IPS-18a (cell line): ENCODE measurements around the gene COG4.
"Not testable (repeated sequence)": the region's sequence is repeated elsewhere in the genome, so short reads cannot be mapped to it uniquely, and the experiment has no call there.

ENCODE experiments used
- H3K27ac ChIP-seq: one replicate; pipeline ENCODE4 v1.5.1; 2013; ENCODE audit warnings: low read length
- H3K27me3 ChIP-seq: one replicate; pipeline ENCODE4 v1.6.1; 2013; ENCODE audit warnings: mild to moderate bottlenecking, low read length; ENCODE audit not compliant: control insufficient read depth, insufficient read depth
- H3K36me3 ChIP-seq: one replicate; pipeline ENCODE4 v1.6.1; 2013; ENCODE audit warnings: low read depth, low read length; ENCODE audit not compliant: control insufficient read depth
- H3K4me1 ChIP-seq: one replicate; pipeline ENCODE4 v1.6.1; 2013; ENCODE audit warnings: low read depth, low read length; ENCODE audit not compliant: control insufficient read depth
- H3K4me3 ChIP-seq: one replicate; pipeline ENCODE4 v1.5.1; 2013; ENCODE audit warnings: low read length
- H3K9ac ChIP-seq: one replicate; pipeline ENCODE4 v1.6.1; 2013; ENCODE audit warnings: mild to moderate bottlenecking, low read length, moderate library complexity
- H3K9me3 ChIP-seq: one replicate; pipeline ENCODE4 v1.6.1; 2013; ENCODE audit warnings: low read depth, low read length; ENCODE audit not compliant: control insufficient read depth

The COG4 gene

GRCh38 chr16:70465999-70466804 lies 57.2 kb downstream of the COG4 start:
- no peaks in the 10 kb centered on the region for H3K9me3 ChIP-seq
- no peak overlapping the region for H3K4me3 ChIP-seq
- H3K27ac ChIP-seq: no peak overlapping the region
- H3K36me3 ChIP-seq: no peaks in the 10 kb centered on the region
- H3K4me1 ChIP-seq: no peaks in the 10 kb centered on the region
- H3K27me3 ChIP-seq: no peaks in the 10 kb centered on the region
- no peak overlapping the region for H3K9ac ChIP-seq

DNA sequence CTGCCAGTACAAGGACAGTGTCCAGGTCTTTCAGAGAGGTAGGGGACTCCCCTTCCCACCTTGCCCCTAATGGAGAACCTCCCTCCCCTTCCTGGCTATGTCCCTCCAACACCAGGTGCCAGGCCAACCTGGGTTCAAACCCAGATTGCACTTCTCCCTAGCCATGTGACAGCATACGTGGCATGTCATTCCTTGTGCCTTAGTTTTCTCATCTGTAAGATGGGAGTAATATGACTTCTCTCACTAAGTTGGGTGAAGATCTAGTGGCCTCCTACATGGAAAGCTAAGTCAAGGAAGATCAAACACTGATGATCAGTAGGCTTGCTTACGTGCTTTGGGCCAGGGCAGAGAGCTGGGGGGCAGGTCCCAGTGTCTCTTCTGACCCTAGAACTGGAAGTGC lies 60.1 kb downstream of the COG4 start:
- Histone ChIP-seq H3K9ac (no peak overlapping the region), H3K27ac (no peak overlapping the region), H3K4me1 (no peaks in the 10 kb centered on the region), H3K9me3 (no peaks in the 10 kb centered on the region), H3K27me3 (no peaks in the 10 kb centered on the region), H3K4me3 (no peak overlapping the region), H3K36me3 (no peaks in the 10 kb centered on the region)

DNA sequence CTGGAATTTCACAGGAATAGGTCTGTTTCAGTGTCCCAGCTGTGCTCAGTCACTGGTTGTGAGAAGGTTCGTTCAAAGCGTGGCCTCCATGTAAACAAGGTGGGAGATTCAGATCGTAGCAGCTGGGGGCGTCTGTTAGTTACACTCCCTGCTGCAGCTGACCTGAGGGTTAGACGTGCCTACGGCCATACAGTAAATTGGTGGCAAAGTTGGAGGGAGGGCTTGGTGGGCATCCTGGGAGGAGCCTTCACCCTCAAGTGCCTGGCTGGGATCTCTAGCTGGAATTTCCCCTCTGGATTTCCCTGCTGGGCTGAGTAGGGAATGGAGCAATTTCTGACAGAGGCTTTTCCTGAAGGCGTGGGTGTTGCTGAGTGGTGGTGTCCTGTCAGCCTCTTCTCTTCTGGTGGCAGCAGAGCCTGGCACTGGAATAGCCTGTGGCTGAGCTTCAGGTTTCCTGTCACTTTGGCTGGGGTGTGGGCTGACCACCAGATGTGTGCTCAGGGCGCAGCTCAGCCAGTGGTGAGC lies 62.6 kb downstream of the COG4 start:
- Histone ChIP-seq H3K27ac (no peak overlapping the region), H3K27me3 (no peaks in the 10 kb centered on the region), H3K4me1 (no peaks in the 10 kb centered on the region), H3K9me3 (no peaks in the 10 kb centered on the region), H3K36me3 (no peaks in the 10 kb centered on the region), H3K4me3 (no peak overlapping the region), H3K9ac (no peak overlapping the region)

DNA sequence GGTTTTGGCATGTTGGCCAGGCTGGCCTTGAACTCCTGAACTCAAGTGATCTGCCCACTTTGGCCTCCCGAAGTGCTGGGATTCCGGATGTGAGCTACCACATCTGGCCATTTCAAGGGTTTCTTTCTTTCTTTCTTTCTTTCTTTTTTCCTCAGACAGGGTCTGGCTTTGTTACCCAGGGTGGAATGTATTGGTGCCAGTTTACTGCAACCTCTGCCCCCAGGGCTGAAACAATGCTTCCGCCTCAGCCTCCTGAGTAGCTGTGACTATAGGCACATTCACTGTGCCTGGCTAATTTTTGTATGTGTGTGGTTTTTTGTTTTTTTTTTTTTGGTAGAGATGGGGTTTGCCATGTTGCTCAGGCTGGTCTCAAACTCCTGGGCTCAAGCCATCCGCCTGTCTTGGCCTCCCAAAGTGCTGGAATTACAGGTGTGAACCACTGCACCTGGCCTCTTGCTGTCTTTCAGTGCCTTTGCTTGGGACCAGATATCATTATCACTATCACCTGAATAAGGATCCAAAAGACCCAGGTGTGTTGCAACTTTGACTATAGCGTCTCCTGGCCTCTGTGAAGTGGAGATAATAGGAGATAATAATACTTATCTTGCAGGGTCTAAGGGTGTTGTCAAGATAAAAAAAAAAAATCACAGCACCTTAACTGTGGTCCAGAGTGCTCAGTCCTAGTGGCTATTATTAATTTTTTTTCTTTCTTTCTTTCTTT lies 65.7 kb downstream of the COG4 start:
- Histone ChIP-seq H3K4me3 (no peak overlapping the region), H3K4me1 (peaks cover 4% of the 10 kb centered on the region)

GRCh38 chr16:70455910-70456309 lies 67.4 kb downstream of the COG4 start:
- H3K4me3 ChIP-seq: no peak overlapping the region
- H3K27ac ChIP-seq: no peak overlapping the region
- H3K36me3 ChIP-seq: no peaks in the 10 kb centered on the region
- no peaks in the 10 kb centered on the region for H3K9me3 ChIP-seq
- H3K4me1 ChIP-seq: peaks cover 4% of the 10 kb centered on the region
- no peak overlapping the region for H3K9ac ChIP-seq
- H3K27me3 ChIP-seq: no peaks in the 10 kb centered on the region

More for the DNA sequence above, 65.7 kb downstream of the COG4 start:
- Histone ChIP-seq H3K27me3 (no peaks in the 10 kb centered on the region), H3K9ac (no peak overlapping the region), H3K9me3 (no peaks in the 10 kb centered on the region), H3K27ac (no peak overlapping the region), H3K36me3 (no peaks in the 10 kb centered on the region)

DNA sequence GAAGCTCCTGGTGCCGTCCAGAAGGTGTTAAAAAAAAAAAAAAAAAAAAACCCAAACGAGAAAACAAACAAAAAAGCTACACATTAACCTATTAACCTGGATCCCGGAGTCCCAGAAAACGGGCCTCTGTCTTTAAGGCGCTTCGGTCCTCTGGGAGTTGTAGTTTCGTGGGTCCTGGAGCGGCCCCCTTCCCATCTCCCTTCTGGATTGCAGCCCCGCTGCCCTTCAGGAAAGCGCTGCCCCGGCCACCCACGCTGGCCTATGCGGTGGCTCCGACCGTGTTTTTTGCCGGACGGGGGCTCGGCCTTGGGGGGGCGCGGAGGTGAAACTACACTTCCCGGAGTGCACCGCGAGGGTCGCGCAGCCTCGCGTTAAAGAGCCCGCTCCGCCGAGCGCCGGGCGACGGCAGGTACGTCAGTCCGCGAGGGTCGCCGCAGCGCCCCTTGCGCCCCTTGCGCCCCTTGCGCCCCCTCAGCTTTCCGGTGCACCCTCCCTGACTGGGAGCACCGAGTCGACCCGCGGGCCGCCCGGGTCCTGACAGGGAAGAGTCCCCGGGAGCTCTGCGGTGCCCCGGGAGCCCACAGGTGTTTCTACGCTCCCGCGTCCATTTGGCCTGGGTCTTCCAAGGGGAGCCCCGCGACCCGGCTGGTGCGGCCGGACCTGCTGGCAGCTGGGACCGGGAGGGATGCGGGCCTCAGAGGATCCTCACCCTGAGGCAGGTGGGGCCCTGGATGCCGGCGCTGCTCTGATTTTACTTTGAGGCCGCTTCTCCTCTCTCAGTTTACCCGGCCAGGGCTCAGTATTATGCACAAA lies 68.9 kb downstream of the COG4 start, which contains the start of gene FCSK:
FCSK (plus strand) TSS at position 374 of the 813 bp plus-strand sequence. CDS start 8,596 bp downstream, outside the sequence.
- peaks cover 4% of the 10 kb centered on the region for H3K4me1 ChIP-seq
- H3K9ac ChIP-seq: peak within 1 kb of the TSS; percentile 86
- H3K9me3 ChIP-seq: no peaks in the 10 kb centered on the region
- no peaks in the 10 kb centered on the region for H3K27me3 ChIP-seq
- H3K36me3 ChIP-seq: no peaks in the 10 kb centered on the region
- H3K27ac ChIP-seq: peak within 1 kb of the TSS; percentile 99
- peak within 1 kb of the TSS; percentile 88 for H3K4me3 ChIP-seq

- peak overlapping the region; percentile 99 for H3K27ac ChIP-seq
- H3K36me3 ChIP-seq: no peaks in the 10 kb centered on the region
- H3K9ac ChIP-seq: peak overlapping the region; percentile 86
These were observed 69.5 kb downstream of the COG4 start for GRCh38 chr16:70453892-70454221.

GRCh38 chr16:70453117-70453891 lies 70.0 kb downstream of the COG4 start:
- H3K4me3 ChIP-seq: peak overlapping the region; percentile 88
- peak overlapping the region; percentile 86 for H3K9ac ChIP-seq
- peaks cover 4% of the 10 kb centered on the region for H3K4me1 ChIP-seq
- H3K36me3 ChIP-seq: no peaks in the 10 kb centered on the region
- H3K9me3 ChIP-seq: no peaks in the 10 kb centered on the region
- H3K27me3 ChIP-seq: no peaks in the 10 kb centered on the region
- no peak overlapping the region for H3K27ac ChIP-seq

More at GRCh38 chr16:70453892-70454221, 69.5 kb downstream of the COG4 start:
- Histone ChIP-seq H3K4me3 (peak overlapping the region; percentile 88), H3K27me3 (no peaks in the 10 kb centered on the region), H3K9me3 (no peaks in the 10 kb centered on the region), H3K4me1 (peaks cover 4% of the 10 kb centered on the region)

- H3K4me3 ChIP-seq, H3K9ac ChIP-seq, H3K27ac ChIP-seq, H3K9me3 ChIP-seq, H3K4me1 ChIP-seq, H3K36me3 ChIP-seq, H3K27me3 ChIP-seq: not testable (repeated sequence)
These were observed 72.4 kb downstream of the COG4 start for GRCh38 chr16:70451004-70451340.

DNA sequence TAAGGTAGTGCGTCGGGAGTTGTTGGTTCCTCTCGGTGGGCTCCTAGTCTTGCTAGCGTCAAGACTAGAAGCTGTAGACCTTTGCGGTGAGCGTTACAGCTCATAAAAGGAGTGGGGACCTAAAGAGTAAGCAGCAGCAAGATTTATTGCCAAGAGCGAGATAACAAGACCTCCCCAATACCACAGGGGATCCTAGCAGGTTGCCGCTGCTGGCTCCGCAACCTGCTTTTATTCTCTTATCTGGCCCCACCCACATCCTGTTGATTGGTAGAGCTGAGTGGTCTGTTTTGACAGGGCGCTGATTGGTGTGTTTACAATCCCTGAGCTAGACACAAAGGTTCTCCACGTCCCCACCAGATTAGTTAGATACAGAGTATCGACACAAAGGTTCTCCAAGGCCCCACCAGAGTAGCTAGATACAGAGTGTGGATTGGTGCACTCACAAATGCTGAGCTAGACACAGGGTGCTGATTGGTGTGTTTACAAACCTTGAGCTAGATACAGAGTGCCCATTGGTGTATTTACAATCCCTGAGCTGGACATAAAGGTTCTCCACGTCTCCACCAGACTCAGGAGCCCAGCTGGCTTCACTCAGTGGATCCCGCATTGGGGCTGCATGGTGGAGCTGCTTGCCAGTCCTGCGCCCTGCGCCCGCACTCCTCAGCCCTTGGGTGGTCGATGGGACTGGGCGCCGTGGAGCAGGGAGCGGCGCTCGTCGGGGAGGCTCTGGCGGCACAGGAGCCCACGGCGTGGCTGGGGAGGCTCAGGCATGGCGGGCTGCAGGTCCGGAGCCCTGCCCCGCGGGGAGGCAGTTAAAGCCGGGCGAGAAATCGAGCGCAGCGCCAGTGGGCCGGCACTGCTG lies 73.0 kb downstream of the COG4 start:
- not testable (repeated sequence) for H3K9me3 ChIP-seq, H3K27me3 ChIP-seq, H3K4me3 ChIP-seq, H3K9ac ChIP-seq, H3K36me3 ChIP-seq, H3K4me1 ChIP-seq, H3K27ac ChIP-seq
